IPS-15b (cell line): ENCODE results near the gene VPS37C.

Experiments
- H3K27me3 ChIP-seq: one replicate; pipeline ENCODE4 v1.6.1; 2013; ENCODE audit warnings: low read length; ENCODE audit not compliant: control insufficient read depth, insufficient read depth
- H3K36me3 ChIP-seq: one replicate; pipeline ENCODE4 v1.6.1; 2013; ENCODE audit warnings: low read length; ENCODE audit not compliant: control insufficient read depth, insufficient read depth
- H3K4me1 ChIP-seq: one replicate; pipeline ENCODE4 v1.6.1; 2013; ENCODE audit warnings: mild to moderate bottlenecking, low read length; ENCODE audit not compliant: control insufficient read depth, insufficient read depth
- H3K4me3 ChIP-seq: one replicate; pipeline ENCODE4 v1.5.1; 2013; ENCODE audit warnings: low read depth, low read length
- H3K9ac ChIP-seq: one replicate; pipeline ENCODE4 v1.6.1; 2013; ENCODE audit warnings: low read depth, mild to moderate bottlenecking, low read length
- H3K9me3 ChIP-seq: one replicate; pipeline ENCODE4 v1.6.1; 2013; ENCODE audit warnings: mild to moderate bottlenecking, low read length; ENCODE audit not compliant: control insufficient read depth, insufficient read depth

Gene VPS37C

GRCh38 chr11:61162092-61162941 is 1.1 kb upstream of the VPS37C start:
- H3K4me3 ChIP-seq = peak overlapping the region; percentile 90
- H3K4me1 ChIP-seq = peaks cover 2% of the 10 kb centered on the region

GRCh38 chr11:61160487-61161189 is 588 bp downstream of the VPS37C start:
- peak overlapping the region; percentile 18 for H3K9ac ChIP-seq
- H3K9me3 ChIP-seq = no peaks in the 10 kb centered on the region
- peak overlapping the region; percentile 90 for H3K4me3 ChIP-seq
- no peaks in the 10 kb centered on the region for H3K27me3 ChIP-seq
- peaks cover 2% of the 10 kb centered on the region for H3K4me1 ChIP-seq
- no peaks in the 10 kb centered on the region for H3K36me3 ChIP-seq

More at GRCh38 chr11:61162092-61162941, 1.1 kb upstream of the VPS37C start:
- H3K9me3 ChIP-seq = no peaks in the 10 kb centered on the region
- no peaks in the 10 kb centered on the region for H3K27me3 ChIP-seq
- no peaks in the 10 kb centered on the region for H3K36me3 ChIP-seq
- H3K9ac ChIP-seq = no peak overlapping the region

- Histone ChIP-seq H3K9me3 (no peaks in the 10 kb centered on the region), H3K4me1 (peaks cover 2% of the 10 kb centered on the region), H3K9ac (no peak overlapping the region)
These were observed 2.4 kb downstream of the VPS37C start for GRCh38 chr11:61158691-61159381.

DNA sequence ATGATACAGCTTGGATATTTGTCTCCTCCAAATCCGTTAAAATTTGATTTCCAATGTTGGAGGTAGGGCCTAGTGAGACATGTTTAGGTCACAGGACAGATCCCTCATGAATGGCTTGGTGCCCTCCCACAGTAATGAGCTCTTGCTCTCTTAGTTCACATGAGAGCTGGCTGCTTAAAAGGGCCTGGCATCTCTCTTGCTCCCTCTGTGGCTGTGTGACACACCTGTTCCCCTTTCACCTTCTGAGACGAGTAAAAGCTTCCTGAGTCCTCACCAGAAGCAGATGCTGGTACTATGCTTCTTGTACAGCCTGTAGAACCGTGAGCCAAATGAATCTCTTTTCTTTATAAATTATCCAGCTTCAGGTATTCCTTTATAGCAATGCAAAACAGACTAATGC is 3.5 kb downstream of the VPS37C start:
- H3K9me3 ChIP-seq = no peaks in the 10 kb centered on the region
- no peaks in the 10 kb centered on the region for H3K36me3 ChIP-seq
- H3K4me3 ChIP-seq = no peak overlapping the region
- peaks cover 2% of the 10 kb centered on the region for H3K4me1 ChIP-seq
- H3K27me3 ChIP-seq = no peaks in the 10 kb centered on the region
- H3K9ac ChIP-seq = no peak overlapping the region

More at GRCh38 chr11:61158691-61159381, 2.4 kb downstream of the VPS37C start:
- Histone ChIP-seq H3K4me3 (no peak overlapping the region), H3K36me3 (no peaks in the 10 kb centered on the region), H3K27me3 (no peaks in the 10 kb centered on the region)

DNA sequence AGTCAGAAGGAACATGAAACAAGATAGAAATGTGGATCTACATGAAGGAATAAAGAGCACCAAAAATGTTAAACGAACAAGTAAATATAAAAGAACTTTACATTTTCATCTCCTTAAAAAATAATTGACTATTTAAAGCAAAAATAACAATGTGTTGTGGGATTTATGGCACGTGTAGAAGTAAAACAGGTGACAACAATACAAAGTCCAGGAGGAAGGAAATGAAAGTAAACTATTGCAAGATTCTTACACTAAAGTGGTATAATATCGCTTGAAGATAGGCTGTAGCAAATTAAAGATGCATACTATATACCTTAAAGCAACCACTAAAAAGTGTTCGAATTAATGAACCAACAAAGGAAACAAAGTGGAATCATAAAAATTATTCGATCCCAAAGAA is 5.5 kb downstream of the VPS37C start:
- no peaks in the 10 kb centered on the region for H3K9me3 ChIP-seq
- no peaks in the 10 kb centered on the region for H3K36me3 ChIP-seq
- no peak overlapping the region for H3K4me3 ChIP-seq
- H3K4me1 ChIP-seq = peaks cover 5% of the 10 kb centered on the region
- H3K9ac ChIP-seq = no peak overlapping the region
- H3K27me3 ChIP-seq = no peaks in the 10 kb centered on the region

GRCh38 chr11:61155312-61155711 is 5.9 kb downstream of the VPS37C start:
- Histone ChIP-seq H3K9me3 (no peaks in the 10 kb centered on the region), H3K36me3 (no peaks in the 10 kb centered on the region), H3K4me1 (peaks cover 7% of the 10 kb centered on the region), H3K27me3 (no peaks in the 10 kb centered on the region), H3K4me3 (no peak overlapping the region), H3K9ac (no peak overlapping the region)

GRCh38 chr11:61154528-61154927 is 6.7 kb downstream of the VPS37C start:
- Histone ChIP-seq H3K36me3 (no peaks in the 10 kb centered on the region), H3K4me3 (no peak overlapping the region), H3K9ac (no peak overlapping the region), H3K4me1 (peaks cover 11% of the 10 kb centered on the region), H3K27me3 (no peaks in the 10 kb centered on the region), H3K9me3 (no peaks in the 10 kb centered on the region)

- H3K9ac ChIP-seq = no peak overlapping the region
- H3K9me3 ChIP-seq = no peaks in the 10 kb centered on the region
- H3K36me3 ChIP-seq = no peaks in the 10 kb centered on the region
- H3K4me1 ChIP-seq = peaks cover 14% of the 10 kb centered on the region
- no peaks in the 10 kb centered on the region for H3K27me3 ChIP-seq
- no peak overlapping the region for H3K4me3 ChIP-seq
These were observed 7.6 kb downstream of the VPS37C start for GRCh38 chr11:61153593-61154095.

DNA sequence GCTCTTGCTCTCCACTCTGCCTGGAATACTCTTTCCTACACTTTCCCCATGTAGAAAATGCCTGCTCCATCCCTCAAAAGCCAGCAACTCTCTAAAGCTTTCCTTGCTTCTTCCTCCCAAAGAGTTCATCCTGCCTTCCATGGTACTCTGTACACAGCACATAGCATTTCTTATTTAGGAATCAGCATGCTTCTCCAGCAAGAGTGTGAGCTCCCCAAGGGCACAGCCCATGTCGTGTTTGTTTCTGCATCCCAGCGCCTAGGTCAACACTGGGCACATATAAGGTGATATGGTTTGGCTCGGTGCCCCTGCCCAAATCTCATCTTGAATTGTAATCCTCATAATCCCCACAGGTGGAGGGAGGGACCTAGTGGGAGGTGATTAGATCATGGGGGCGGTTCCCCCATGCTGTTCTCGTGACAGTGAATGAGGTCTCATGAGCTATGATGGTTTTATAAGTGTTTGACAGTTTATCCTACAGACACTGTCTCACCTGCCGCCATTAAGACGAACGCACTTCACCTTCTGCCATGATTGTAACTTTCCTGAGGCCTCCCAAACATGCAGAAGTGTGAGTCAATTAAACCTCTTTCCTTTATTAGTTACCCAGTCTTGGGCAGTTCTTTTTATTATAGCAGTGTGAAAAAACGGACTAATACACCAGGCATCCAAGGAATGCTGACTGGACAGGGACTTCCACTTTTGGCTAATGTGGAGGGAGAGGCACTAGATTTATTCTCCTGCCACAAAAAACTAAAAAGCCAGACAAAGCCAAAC is 8.2 kb downstream of the VPS37C start:
- Histone ChIP-seq H3K9me3 (no peaks in the 10 kb centered on the region), H3K4me3 (no peak overlapping the region), H3K27me3 (no peaks in the 10 kb centered on the region), H3K9ac (no peak overlapping the region), H3K4me1 (peaks cover 17% of the 10 kb centered on the region), H3K36me3 (no peaks in the 10 kb centered on the region)

DNA sequence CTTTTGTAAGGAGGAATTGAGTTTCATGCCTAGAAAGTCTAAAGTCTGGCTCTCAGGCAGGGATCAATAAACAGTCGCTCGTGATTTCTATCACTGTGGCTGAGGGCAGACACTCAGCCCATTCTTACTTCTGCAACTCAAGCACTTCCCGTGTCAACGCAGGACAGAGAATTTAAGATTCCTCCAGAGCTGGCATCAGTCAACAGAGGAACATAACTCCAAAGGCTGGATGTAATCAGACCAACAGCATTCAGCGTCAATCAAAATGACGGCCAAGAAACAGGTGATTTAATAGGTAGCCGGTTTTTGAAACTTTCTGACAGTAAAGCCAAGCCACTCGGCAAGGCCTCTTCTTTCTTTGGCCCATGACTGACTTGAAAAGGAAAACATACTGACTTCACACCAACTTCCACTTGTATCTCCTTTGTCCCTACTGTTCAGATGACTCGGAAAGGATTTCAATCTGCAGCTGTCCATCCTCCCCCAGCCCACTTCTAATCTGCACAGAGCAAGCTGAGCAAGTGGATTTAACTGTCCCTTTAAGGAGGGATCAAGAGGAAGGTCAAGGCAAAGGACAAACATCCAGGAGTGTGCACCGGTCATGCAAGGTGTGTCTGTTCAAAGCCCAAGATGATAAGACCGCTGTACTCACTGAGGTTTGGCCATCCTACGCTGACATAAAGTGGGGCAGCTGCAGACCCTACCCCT is 9.5 kb downstream of the VPS37C start:
- H3K36me3 ChIP-seq = no peaks in the 10 kb centered on the region
- H3K4me3 ChIP-seq = no peak overlapping the region
- no peaks in the 10 kb centered on the region for H3K27me3 ChIP-seq
- H3K9me3 ChIP-seq = no peaks in the 10 kb centered on the region
- H3K9ac ChIP-seq = peak overlapping the region; percentile 12
- peaks cover 17% of the 10 kb centered on the region for H3K4me1 ChIP-seq
